Activated naive CD8-positive, alpha-beta T cell treated with anti-CD3 and anti-CD28 coated beads for 36 hours (primary cell): ENCODE data around the gene ACSM2B. TPM values are rescaled to one million over a fixed set of nuclear protein-coding genes. Genes with fewer than 3 reads are reported as not detected.
"Not testable (repeated sequence)": the region's sequence is repeated elsewhere in the genome, so short reads cannot be mapped to it uniquely, and the experiment has no call there.

ENCODE experiments used
- DNase-seq: peaks from one replicate; pipeline ENCODE4 v3.0.0; 2021
- H3K27ac Mint-ChIP-seq: one replicate; pipeline ENCODE4 v1.8.0; 2022; ENCODE audit warnings: mild to moderate bottlenecking, moderate library complexity, mixed read lengths
- H3K27me3 Mint-ChIP-seq: one replicate; pipeline ENCODE4 v1.8.0; 2022; ENCODE audit warnings: mild to moderate bottlenecking, mixed read lengths
- H3K36me3 Mint-ChIP-seq: one replicate; pipeline ENCODE4 v1.8.0; 2021; ENCODE audit warnings: mild to moderate bottlenecking, mixed read lengths
- H3K4me1 Mint-ChIP-seq: one replicate; pipeline ENCODE4 v1.8.0; 2021; ENCODE audit warnings: mixed read lengths
- H3K4me3 Mint-ChIP-seq: one replicate; pipeline ENCODE4 v1.8.0; 2022; ENCODE audit warnings: mild to moderate bottlenecking, moderate library complexity, mixed read lengths
- H3K9me3 Mint-ChIP-seq: one replicate; pipeline ENCODE4 v1.8.0; 2022; ENCODE audit warnings: mixed read lengths
- total RNA-seq, 2 experiments: library from RNA; stranded (reverse); gene quantifications; one replicate each; pipeline ENCODE4 v1.2.3, GENCODE V29; 2021

The ACSM2B gene, protein sequence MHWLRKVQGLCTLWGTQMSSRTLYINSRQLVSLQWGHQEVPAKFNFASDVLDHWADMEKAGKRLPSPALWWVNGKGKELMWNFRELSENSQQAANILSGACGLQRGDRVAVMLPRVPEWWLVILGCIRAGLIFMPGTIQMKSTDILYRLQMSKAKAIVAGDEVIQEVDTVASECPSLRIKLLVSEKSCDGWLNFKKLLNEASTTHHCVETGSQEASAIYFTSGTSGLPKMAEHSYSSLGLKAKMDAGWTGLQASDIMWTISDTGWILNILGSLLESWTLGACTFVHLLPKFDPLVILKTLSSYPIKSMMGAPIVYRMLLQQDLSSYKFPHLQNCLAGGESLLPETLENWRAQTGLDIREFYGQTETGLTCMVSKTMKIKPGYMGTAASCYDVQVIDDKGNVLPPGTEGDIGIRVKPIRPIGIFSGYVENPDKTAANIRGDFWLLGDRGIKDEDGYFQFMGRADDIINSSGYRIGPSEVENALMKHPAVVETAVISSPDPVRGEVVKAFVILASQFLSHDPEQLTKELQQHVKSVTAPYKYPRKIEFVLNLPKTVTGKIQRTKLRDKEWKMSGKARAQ
- total RNA-seq = not detected

DNA sequence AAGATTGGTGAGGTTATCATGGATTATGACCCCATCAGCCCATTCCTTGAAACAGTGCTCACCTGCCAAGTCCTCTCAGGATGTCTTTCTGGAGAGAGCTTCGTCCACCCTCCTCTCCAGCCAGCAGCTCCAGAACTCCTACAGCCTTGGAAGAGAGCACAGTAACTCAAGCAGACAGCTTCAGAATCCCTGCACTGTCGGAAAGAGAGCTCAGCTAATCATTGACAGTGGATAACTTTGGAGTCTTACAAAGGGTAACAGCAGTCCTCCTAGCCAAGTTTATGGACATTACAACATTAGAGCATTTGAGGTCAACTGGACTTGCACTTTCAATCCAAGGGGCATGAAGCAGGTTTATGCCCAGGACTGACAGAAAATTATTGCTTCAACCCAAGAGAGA, at the start of gene ACSM2B:
ACSM2B (minus strand) TSS at position 223 of the 400 bp plus-strand sequence. CDS start 11,522 bp downstream, outside the sequence.
- not testable (repeated sequence) for H3K36me3 Mint-ChIP-seq, H3K27ac Mint-ChIP-seq, DNase-seq, H3K4me3 Mint-ChIP-seq, H3K27me3 Mint-ChIP-seq, H3K9me3 Mint-ChIP-seq, H3K4me1 Mint-ChIP-seq

DNA sequence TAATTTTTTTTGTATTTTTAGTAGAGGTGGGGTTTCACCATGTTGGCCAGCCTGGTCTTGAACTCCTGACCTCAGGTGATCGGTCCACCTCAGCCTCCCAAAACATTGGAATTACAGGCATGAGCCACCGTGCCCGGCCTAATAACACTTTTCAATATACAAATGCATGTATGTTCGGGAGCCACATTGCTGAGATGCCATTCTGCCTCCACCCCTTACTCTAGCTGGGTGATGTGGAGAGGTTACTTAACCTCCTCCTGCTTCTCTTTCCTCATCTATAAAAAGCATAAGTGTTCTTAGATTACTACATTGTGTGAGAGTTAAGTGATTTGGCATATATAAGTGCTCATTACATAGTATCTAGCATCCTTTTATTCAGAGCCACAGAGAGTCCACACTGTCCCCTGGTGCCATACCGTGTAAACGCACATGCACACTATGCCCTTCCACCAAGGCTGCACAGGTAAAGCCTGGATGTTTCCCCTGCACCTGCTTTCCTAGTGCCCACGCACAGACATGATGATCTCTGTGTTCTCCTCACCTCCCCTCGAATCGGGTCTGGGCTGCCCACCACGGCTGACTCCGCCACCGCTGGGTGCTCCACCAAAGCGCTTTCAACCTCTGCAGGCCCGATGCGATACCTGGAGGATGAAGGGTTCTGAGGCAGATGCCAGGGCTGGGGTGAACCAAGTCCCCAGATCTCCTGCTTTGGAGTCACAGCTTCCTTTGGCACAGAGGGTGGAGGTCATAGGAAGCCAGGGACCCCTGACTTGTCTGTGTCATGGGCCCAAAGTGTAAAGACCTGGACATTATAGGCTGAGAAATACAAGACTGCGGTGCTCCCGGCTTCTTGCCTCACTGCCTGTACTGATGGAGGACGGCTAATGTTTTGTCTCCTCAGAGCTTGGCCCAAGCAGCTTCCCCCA, 49.0 kb upstream of the ACSM2B start:
- H3K9me3 Mint-ChIP-seq = no peaks in the 10 kb centered on the region
- H3K36me3 Mint-ChIP-seq = no peaks in the 10 kb centered on the region
- peaks cover 5% of the 10 kb centered on the region for H3K4me1 Mint-ChIP-seq
- no peak overlapping the region for H3K27ac Mint-ChIP-seq
- no peak overlapping the region for H3K4me3 Mint-ChIP-seq
- peaks cover 3% of the 10 kb centered on the region for H3K27me3 Mint-ChIP-seq
- DNase-seq = no peak

DNA sequence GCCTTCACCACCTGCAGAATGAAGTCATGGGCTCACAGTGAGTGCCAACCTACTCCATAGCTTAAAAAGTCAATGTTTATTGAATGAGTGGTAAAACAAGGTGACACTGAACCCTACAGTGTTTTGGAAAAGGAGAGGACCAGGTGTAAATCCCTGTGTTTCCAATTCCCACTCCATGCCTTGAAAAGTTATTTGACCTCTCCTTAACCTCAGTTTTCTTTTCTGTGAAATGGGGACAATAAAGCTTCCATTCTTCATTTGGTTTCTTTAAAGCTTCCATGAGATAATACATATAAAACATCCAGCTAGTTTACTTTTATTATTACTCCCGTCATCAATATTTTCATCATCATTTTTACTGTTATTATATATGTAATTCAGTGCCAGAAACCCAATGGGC, 48.0 kb upstream of the ACSM2B start:
- no peak for DNase-seq
- no peaks in the 10 kb centered on the region for H3K36me3 Mint-ChIP-seq

DNA sequence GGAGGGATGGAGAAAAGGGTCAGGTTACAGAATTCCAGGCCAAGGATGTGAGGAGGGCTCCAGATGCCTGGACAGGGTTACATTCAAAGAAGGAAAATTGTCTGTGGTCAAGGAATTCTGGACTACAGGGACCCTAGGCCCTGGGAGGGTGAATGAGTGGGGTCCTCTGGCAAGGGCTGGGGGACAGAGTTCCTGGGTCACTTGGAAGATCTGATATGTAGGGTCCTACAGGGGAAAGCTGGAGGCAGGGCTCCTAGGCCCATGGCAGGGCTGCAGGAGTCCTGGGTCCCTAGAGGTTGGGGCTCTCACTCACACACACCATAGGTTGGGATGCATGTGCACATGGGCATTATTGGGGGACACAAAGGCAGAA, 46.3 kb upstream of the ACSM2B start:
- no peak for DNase-seq
- H3K4me3 Mint-ChIP-seq = no peak overlapping the region
- no peaks in the 10 kb centered on the region for H3K9me3 Mint-ChIP-seq
- peaks cover 3% of the 10 kb centered on the region for H3K4me1 Mint-ChIP-seq
- H3K36me3 Mint-ChIP-seq = no peaks in the 10 kb centered on the region
- peaks cover 7% of the 10 kb centered on the region for H3K27me3 Mint-ChIP-seq
- no peak overlapping the region for H3K27ac Mint-ChIP-seq

More for the DNA sequence above, 48.0 kb upstream of the ACSM2B start:
- Mint-ChIP-seq H3K27ac (no peak overlapping the region), H3K4me3 (no peak overlapping the region), H3K4me1 (peaks cover 5% of the 10 kb centered on the region), H3K9me3 (no peaks in the 10 kb centered on the region), H3K27me3 (peaks cover 3% of the 10 kb centered on the region)

DNA sequence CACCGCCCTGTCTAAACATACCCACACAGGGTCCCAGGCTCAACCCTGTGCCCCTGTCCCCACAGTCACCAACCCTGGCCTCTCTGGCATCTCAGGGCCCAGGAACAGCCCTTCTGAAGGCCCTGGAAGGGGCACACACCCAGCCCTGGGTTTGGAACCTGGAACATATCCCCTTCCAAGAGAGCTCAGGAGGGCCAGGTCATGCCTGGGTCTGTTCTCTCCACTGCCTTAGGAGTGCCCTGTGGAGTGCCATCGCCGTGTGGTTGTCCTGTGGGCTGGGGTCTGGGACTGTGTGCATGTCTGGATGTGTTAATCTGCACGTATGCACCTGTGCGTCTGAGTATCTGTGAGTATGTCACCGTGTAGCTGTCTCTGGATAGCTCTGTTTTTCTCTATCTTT, 45.2 kb upstream of the ACSM2B start:
- no peaks in the 10 kb centered on the region for H3K36me3 Mint-ChIP-seq
- no peak for DNase-seq
- no peaks in the 10 kb centered on the region for H3K9me3 Mint-ChIP-seq
- no peak overlapping the region for H3K4me3 Mint-ChIP-seq
- H3K27me3 Mint-ChIP-seq = peaks cover 7% of the 10 kb centered on the region
- no peak overlapping the region for H3K27ac Mint-ChIP-seq
- H3K4me1 Mint-ChIP-seq = peaks cover 3% of the 10 kb centered on the region

DNA sequence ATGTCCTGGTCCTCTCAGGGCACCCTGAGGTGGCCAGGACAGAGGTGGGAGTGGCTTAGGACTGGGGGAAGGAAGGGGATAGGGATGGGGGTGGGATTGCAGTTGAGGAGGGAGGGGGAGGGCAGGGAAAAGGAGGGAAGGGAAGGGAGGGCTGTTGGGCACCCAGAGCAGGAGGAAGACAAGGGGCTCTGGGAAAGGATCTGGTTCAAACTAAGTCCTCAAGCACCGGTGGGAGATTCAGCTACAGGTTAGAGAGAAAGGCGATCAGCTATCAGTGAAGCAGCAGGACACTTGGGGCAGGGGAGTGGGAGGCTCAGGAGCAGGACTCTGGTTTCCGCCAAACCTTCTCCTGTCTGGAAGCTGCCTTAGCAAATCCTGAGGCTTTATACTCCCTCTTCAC, 44.6 kb upstream of the ACSM2B start:
- no peak for DNase-seq
- H3K4me3 Mint-ChIP-seq = no peak overlapping the region
- H3K4me1 Mint-ChIP-seq = peaks cover 3% of the 10 kb centered on the region
- no peak overlapping the region for H3K27ac Mint-ChIP-seq
- H3K27me3 Mint-ChIP-seq = peaks cover 7% of the 10 kb centered on the region
- H3K36me3 Mint-ChIP-seq = no peaks in the 10 kb centered on the region
- H3K9me3 Mint-ChIP-seq = no peaks in the 10 kb centered on the region

DNA sequence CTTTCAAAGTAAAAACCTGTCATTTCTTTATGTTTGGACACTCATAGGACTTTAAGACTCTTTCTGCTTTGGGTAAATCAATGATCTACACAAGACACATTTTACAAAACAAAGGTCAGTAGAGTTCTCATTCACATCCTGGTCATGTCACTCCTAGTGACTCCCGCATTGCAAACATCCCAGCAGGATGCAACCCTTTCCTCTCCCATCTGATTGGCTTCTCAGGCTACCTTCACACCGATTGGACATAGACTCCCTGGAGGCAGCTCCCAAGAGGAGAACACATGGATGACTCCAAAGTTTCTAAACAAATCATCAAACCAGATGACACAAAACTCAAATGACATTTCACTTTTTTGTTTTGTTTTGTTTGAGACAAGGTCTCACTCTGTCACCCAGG, 43.8 kb upstream of the ACSM2B start:
- Mint-ChIP-seq H3K27me3 (peaks cover 7% of the 10 kb centered on the region), H3K36me3 (no peaks in the 10 kb centered on the region), H3K4me3 (no peak overlapping the region), H3K4me1 (peaks cover 3% of the 10 kb centered on the region), H3K9me3 (no peaks in the 10 kb centered on the region), H3K27ac (no peak overlapping the region)
- no peak for DNase-seq

DNA sequence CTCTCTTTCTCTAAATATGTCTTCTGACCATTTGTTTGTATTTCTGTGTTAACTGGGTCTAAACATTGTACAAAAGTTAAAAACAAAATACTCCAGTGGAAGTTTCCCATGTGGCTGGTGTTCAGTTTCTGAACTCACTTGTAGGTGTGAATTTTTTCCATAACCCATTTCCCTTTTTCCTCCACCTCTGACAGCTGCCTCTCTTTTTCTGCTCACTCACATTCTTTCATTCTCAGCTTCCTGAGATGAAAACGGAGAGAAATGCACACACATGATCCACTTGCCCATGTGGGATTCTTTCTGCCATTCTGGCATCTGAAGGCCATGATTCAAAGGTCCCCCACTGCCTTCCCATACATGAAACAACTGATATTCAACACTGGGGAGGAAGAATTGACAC, 41.1 kb upstream of the ACSM2B start:
- Mint-ChIP-seq H3K36me3 (no peaks in the 10 kb centered on the region), H3K27ac (no peak overlapping the region), H3K9me3 (no peaks in the 10 kb centered on the region), H3K4me3 (no peak overlapping the region), H3K4me1 (peaks cover 3% of the 10 kb centered on the region), H3K27me3 (peaks cover 17% of the 10 kb centered on the region)
- no peak for DNase-seq

DNA sequence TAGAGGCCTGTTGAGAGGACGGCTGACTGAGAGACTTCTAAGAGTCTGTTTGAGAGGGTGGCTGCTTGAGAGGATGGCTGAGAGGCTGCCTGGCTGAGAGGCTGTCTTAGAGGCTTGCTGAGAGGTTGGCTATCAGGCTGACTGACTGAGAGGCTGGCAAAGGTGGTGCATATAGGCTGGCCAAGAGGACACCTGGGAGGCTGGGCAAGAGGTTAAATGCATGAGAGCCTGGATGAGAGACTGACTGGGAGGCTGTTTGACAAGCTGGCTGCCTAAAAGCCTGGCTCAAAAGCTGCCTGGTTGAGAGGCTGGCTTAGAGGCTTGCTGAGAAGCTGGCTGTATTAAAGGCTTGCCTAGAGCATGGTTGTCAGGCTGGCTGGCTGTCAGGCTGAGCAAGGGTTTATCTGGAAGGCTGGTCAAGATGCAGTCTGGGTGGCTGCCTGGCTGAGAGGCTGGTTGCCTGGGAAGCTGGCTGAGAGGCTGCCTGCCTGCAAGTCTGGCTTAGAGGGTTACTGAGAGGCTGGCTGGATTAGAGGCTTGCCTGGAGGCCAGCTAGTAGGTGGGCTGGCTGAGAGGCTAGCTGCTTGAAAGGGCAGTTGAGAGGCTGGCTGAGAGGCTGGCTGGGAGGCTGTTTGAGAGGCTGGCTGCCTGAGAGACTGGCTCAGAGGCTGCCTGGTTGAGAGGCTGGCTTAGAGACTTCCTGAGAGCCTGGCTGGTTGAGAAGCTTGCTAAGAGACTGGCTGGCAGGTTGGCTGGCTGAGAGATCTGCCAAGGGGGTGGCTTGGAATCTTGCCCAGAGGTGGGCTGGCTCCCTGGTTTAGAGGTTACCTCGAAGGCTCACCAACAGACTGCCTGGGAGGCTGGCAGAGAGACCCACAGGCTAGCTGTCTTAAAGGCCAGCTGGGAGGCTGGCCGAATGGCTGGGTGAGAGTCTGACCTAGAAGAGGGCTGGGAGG, 38.3 kb upstream of the ACSM2B start:
- peaks cover 31% of the 10 kb centered on the region for H3K27me3 Mint-ChIP-seq
- no peaks in the 10 kb centered on the region for H3K36me3 Mint-ChIP-seq
- H3K9me3 Mint-ChIP-seq = no peaks in the 10 kb centered on the region
- no peak overlapping the region for H3K4me3 Mint-ChIP-seq
- DNase-seq = no peak
- peaks cover 3% of the 10 kb centered on the region for H3K4me1 Mint-ChIP-seq
- no peak overlapping the region for H3K27ac Mint-ChIP-seq

DNA sequence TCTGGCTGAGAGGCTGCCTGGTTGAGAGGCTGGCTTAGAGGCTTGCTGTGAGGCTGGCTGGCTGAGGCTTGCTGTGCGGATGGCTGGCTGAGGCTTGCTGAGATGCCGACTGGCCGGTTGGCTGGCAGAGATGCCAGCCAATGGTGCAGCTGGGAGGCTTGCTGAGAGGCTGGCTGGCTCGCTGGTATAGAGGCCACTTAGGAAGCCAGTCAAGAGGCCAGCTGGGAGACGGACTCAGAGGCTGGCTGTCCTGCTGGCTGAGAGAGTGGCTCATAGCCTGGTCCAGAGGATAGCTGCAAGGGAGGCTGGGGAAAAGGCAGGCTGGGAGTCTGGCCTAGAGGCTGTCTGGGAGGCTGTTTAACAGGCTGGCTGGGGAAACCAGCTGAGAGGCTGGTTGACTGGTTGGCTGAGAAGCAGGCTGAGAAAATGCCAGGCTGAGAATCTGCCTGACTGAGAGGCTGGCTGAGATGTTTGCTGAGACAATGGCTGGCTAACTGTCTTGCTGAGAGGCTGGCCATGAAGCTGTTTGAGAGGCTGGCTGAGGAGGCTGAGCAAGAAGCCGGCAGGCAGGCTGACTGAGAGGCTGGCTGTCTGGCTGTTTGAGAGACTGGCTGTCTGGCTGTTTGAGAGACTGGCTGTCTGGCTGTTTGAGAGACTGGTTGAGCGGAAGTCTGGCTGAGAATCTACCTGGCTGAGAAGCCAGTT, 37.5 kb upstream of the ACSM2B start:
- H3K27ac Mint-ChIP-seq = no peak overlapping the region
- peaks cover 3% of the 10 kb centered on the region for H3K4me1 Mint-ChIP-seq
- no peak overlapping the region for H3K4me3 Mint-ChIP-seq
- H3K36me3 Mint-ChIP-seq = no peaks in the 10 kb centered on the region
- no peaks in the 10 kb centered on the region for H3K9me3 Mint-ChIP-seq
- peaks cover 31% of the 10 kb centered on the region for H3K27me3 Mint-ChIP-seq
- DNase-seq = no peak

DNA sequence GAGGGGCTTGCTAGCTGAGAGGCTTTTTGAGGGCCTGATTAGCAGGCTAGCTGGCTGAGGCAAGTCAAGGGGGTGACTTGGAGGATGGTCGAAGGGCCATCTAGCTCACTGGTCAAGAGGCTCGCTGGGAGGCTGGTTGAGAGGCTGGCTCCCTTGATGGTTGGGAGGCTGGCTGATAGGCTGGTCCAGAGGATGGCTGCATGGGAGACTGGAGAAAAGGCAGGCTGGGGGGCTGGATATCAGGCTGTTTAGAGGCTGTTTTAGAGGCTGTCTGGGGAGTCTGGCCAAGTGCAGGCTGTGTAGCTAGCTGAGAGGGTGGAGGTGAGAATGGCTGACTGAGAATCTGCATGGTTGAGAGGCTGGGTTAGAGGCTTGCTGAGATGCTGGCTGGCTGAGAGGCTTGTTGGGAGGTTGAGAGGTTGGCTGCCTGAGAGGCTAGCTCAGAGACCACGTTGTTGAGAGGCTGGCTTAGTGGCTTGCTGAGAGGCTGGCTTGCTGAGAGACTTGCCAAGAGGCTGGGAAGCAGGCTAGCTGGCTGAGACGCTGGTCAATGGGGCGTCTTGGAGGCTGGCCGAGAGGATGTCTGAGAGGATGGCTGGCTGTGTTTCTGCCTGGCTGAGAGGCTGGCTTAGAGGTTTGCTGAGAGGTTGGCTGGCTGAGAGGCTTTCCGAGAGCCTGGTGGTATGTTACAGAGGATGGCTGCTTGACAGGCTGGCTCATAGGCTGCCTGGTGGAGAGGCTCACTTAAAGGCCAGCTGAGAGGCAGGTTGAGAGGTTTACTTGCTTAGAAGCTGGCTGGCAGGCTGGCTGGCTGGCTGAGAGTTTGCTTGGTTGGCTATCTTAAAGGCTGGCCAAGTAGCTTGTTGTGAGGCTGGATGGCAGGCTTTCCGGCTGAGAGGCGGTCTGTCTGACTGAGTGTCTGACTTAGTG, 36.6 kb upstream of the ACSM2B start:
- no peak overlapping the region for H3K4me3 Mint-ChIP-seq
- no peak for DNase-seq
- H3K9me3 Mint-ChIP-seq = no peaks in the 10 kb centered on the region
- no peak overlapping the region for H3K27ac Mint-ChIP-seq
- H3K27me3 Mint-ChIP-seq = peaks cover 28% of the 10 kb centered on the region
- no peaks in the 10 kb centered on the region for H3K36me3 Mint-ChIP-seq
- H3K4me1 Mint-ChIP-seq = peaks cover under 1% of the 10 kb centered on the region

DNA sequence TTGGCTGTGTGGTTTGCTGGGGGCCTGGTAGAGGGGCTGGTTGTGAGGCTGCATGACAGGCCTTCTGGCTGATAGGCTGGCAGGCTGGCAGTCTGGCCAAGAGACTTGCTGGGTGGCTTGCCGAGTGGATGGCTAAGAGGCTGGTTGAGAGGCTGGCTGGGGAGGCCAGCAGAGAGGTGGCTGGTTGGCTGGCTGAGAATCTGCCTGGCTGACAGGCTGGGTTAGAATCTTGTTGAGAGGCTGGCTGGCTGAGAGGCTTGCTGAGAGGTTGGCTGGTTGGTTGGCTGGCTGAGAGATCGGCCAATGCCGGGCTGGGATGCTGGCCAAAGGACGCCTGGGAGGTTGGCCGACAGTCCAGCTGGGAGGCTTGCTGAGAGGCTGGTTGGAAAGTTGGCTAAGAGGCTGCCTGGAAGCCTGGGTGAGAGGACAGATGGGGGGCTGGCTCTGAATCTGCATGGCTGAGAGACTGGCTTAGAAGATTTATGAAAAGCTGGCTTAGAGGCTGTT, 35.9 kb upstream of the ACSM2B start:
- Mint-ChIP-seq H3K27ac (no peak overlapping the region), H3K9me3 (no peaks in the 10 kb centered on the region), H3K4me1 (no peaks in the 10 kb centered on the region), H3K4me3 (no peak overlapping the region), H3K36me3 (no peaks in the 10 kb centered on the region), H3K27me3 (peaks cover 35% of the 10 kb centered on the region)
- DNase-seq = no peak

DNA sequence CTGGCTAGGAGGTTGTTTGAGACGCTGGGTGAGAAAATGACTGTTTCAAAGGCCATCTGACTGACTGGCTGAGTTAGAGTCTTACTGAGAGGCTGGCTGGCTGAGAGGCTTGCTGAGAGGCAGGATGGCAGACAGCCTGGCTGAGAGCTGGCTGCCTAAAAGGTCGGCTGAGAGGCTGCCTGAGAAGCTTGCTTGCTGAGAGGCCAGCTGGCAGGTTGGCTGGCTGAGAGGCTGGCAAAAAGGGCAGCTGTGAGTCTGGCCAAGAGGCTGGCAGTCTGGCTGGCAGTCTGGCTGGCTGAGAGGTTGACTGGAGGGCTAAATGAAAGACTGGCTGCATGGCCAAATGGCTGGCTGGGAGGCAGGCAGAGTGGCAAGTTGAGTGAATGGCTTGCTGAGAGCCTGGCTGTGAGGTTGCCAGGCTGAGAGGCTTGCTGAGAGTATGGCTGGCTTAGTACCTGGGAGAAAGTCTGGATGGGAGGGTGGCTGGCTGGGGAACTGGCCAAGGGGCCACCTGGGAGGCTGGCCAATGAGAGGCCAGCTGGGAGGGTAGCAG, 35.3 kb upstream of the ACSM2B start:
- Mint-ChIP-seq H3K27me3 (peaks cover 35% of the 10 kb centered on the region), H3K27ac (no peak overlapping the region), H3K9me3 (no peaks in the 10 kb centered on the region), H3K36me3 (no peaks in the 10 kb centered on the region), H3K4me3 (no peak overlapping the region), H3K4me1 (no peaks in the 10 kb centered on the region)
- no peak for DNase-seq
